Thyroid gland (tissue), 4 donors: ENCODE results near the gene OLA1.

Source experiments
- CTCF ChIP-seq, 6 experiments: fragments of 200-600 bp in 3 of 6; fragments of 450-650 bp in 3 of 6; sonication (generic) in 3 of 6; IDR thresholded peaks; one replicate each; pipeline ENCODE4 v1.5.1; 2016 to 2019; ENCODE audit warnings: antibody characterized with exemption in 6 of 6, mild to moderate bottlenecking in 2 of 6, inconsistent platforms in 1 of 6, moderate library complexity in 1 of 6
- POLR2A ChIP-seq, 2 donors: fragments of 450-650 bp; IDR thresholded peaks; one replicate each; pipeline ENCODE4 v1.6.1; 2017; ENCODE audit warnings: antibody characterized with exemption in 2 of 2, mild to moderate bottlenecking in 2 of 2, moderate library complexity in 1 of 2

GRCh38 chr2:174080672-174081121 lies 167.6 kb downstream of the OLA1 start:
- no peak for TF ChIP-seq CTCF (IDR thresholded peaks at IDR 0.05)
- TF ChIP-seq POLR2A (IDR thresholded peaks at IDR 0.05): no peak
